GM12878 (cell line): ENCODE results near the gene ACER3. TPM values are rescaled to one million over a fixed set of nuclear protein-coding genes. Genes with fewer than 3 reads are reported as not detected.
"Not testable (repeated sequence)": the region's sequence is repeated elsewhere in the genome, so short reads cannot be mapped to it uniquely, and the experiment has no call there.

Source experiments
- ATAC-seq: fragments of 200-7000 bp; cut with Tn5 transposase; 3 replicates; pipeline ENCODE4 v1.9.1; 2020; ENCODE audit warnings: mild to moderate bottlenecking, moderate library complexity
- BruUV-seq: library from RNA; stranded (reverse); fragments of 400-500 nt; replicated peaks from 2 replicates; lab custom pipeline; 2021; lab: Mats Ljungman, UMichigan
- CTCF ChIA-PET: fragments of 300-600 bp; sonication (Branson Sonifier 250); formaldehyde crosslinking; extraction: SDS; loops from one replicate; lab custom pipeline; 2021; ENCODE audit warnings: inconsistent platforms; lab: Yijun Ruan, JAX
- POLR2A ChIA-PET: fragments of 350-600 bp; formaldehyde crosslinking; extraction: SDS; loops from one replicate; lab custom pipeline; 2021; ENCODE audit warnings: inconsistent platforms; lab: Charles Lee
- RAD21 ChIA-PET: fragments of 300-600 bp; sonication (Branson Sonifier 250); formaldehyde crosslinking; loops from one replicate; lab custom pipeline; 2023; ENCODE audit warnings: antibody characterized with exemption; ENCODE audit not compliant: unreplicated experiment; lab: Charles Lee
- SMC1A ChIA-PET: fragments of 300-600 bp; sonication (Branson Sonifier 250); formaldehyde crosslinking; loops from one replicate; lab custom pipeline; 2023; ENCODE audit not compliant: unreplicated experiment, uncharacterized antibody; lab: Charles Lee
- DNase-seq: peaks from one replicate; pipeline ENCODE4 v3.0.0-alpha.2; 2011; ENCODE audit warnings: low read depth, low spot score
- FAIRE-seq: peaks from 3 replicates; lab custom pipeline; 2011; peaks lifted over from hg19 to GRCh38; lab: Jason Lieb, UNC
- H2AFZ ChIP-seq: 2 replicates; pipeline ENCODE4 v1.6.0; 2011; ENCODE audit warnings: low read depth, low read length, control low read depth; ENCODE audit not compliant: control insufficient read depth
- H3K27ac ChIP-seq: 2 replicates; pipeline ENCODE4 v1.5.1; 2011; ENCODE audit warnings: control low read depth; ENCODE audit not compliant: control insufficient read depth, insufficient read depth
- H3K27me3 ChIP-seq, 2 experiments: replicated peaks in 1 of 2; 2 replicates each; pipeline versions ENCODE4 v1.6.0 to v1.6.1; 2011; ENCODE audit warnings: low read length in 1 of 2; ENCODE audit not compliant: control insufficient read depth in 2 of 2, insufficient read depth in 2 of 2
- H3K36me3 ChIP-seq, 2 experiments: 2 replicates each; pipeline ENCODE4 v1.5.1; 2011; ENCODE audit warnings: low read length in 1 of 2; ENCODE audit not compliant: control insufficient read depth in 2 of 2, insufficient read depth in 2 of 2
- H3K4me1 ChIP-seq: 2 replicates; pipeline ENCODE4 v1.6.1; 2011; ENCODE audit warnings: mild to moderate bottlenecking, low read length, moderate library complexity, mixed read lengths; ENCODE audit not compliant: control insufficient read depth, insufficient read depth
- H3K4me2 ChIP-seq: 2 replicates; pipeline ENCODE4 v1.6.0; 2011; ENCODE audit warnings: control low read depth; ENCODE audit not compliant: control insufficient read depth, insufficient read depth
- H3K4me3 ChIP-seq: fragments of 200-600 bp; sonication (generic); 2 replicates; pipeline ENCODE4 v1.5.1; 2016
- H3K79me2 ChIP-seq: 2 replicates; pipeline ENCODE4 v1.6.0; 2011; ENCODE audit warnings: low read length; ENCODE audit not compliant: control insufficient read depth, insufficient read depth
- H3K9ac ChIP-seq: 2 replicates; pipeline ENCODE4 v1.8.0; 2011; ENCODE audit warnings: low read length, control low read depth, mixed read lengths; ENCODE audit not compliant: control insufficient read depth, insufficient read depth
- H3K9me3 ChIP-seq: replicated peaks from 3 replicates; pipeline ENCODE4 v1.5.1; 2011; ENCODE audit warnings: mild to moderate bottlenecking, low read length; ENCODE audit not compliant: control insufficient read depth, insufficient read depth
- H4K20me1 ChIP-seq: 2 replicates; pipeline ENCODE4 v1.6.0; 2011; ENCODE audit not compliant: control insufficient read depth, insufficient read depth
- CHD1 ChIP-seq: IDR thresholded peaks from 2 replicates; pipeline ENCODE4 v1.6.1; 2012; ENCODE audit warnings: low read depth, low read length, improper control_type of control experiment
- SPI1 ChIP-seq: IDR thresholded peaks from 2 replicates; pipeline ENCODE4 v1.6.1; 2011; ENCODE audit warnings: low read depth, mild to moderate bottlenecking, low read length, moderate library complexity, borderline replicate concordance; ENCODE audit not compliant: insufficient read depth
- WGBS: methylation state at CpG from one replicate; pipeline ENCODE4 v1.1.6; 2016; ENCODE audit warnings: low lambda C conversion rate; ENCODE audit not compliant: insufficient replicate concordance, insufficient coverage; ENCODE audit errors: missing lambda C conversion rate; 5-methylcytosine and 5-hydroxymethylcytosine counted together
- in situ Hi-C: fragments of 300-500 bp; cut with MboI; formaldehyde crosslinking; loops from 9 replicates; pipeline ENCODE4 v1.14.3; 2018; ENCODE audit warnings: mixed read lengths
- intact Hi-C: fragments of 100-400 bp; cut with micrococcal nuclease; formaldehyde crosslinking; loops from one replicate; pipeline ENCODE4 v1.14.2; 2022; ENCODE audit not compliant: unreplicated experiment
- polyA plus RNA-seq, 11 experiments: library from polyadenylated mRNA; depleted of rRNA in 4 of 11; unstranded in 6 of 11; stranded (reverse) in 5 of 11; fragments of >200 nt; fragmentation: Nextera tagmentation in 4 of 11; fragmentation: Illumina TruSeq in 1 of 11; extraction: Ambion mirVana in 4 of 11; extraction: Trizol in 1 of 11; gene quantifications; 1 replicate in 1 of 11; 2 replicates in 10 of 11; pipeline versions ENCODE4 v1.2.1 to v1.2.3, GENCODE V29; 2011 to 2016; ENCODE audit warnings: inconsistent platforms in 2 of 11, missing spikeins in 2 of 11, low read depth in 1 of 11
- total RNA-seq, 4 experiments: library from RNA; depleted of rRNA in 3 of 4; stranded (reverse); fragments of >200 nt in 3 of 4; fragmentation: Illumina TruSeq in 1 of 4; extraction: Trizol in 1 of 4; gene quantifications; 2 replicates each; pipeline versions ENCODE4 v1.2.1 to v1.2.3, GENCODE V29; 2013 to 2021

Gene ACER3
- total and polyA plus RNA-seq, 10 of the 15 experiments (the other 5 are each of a cell fraction or from before 2014, with no cell fraction given): 2.8 to 17.4 (median 10.3) TPM

DNA sequence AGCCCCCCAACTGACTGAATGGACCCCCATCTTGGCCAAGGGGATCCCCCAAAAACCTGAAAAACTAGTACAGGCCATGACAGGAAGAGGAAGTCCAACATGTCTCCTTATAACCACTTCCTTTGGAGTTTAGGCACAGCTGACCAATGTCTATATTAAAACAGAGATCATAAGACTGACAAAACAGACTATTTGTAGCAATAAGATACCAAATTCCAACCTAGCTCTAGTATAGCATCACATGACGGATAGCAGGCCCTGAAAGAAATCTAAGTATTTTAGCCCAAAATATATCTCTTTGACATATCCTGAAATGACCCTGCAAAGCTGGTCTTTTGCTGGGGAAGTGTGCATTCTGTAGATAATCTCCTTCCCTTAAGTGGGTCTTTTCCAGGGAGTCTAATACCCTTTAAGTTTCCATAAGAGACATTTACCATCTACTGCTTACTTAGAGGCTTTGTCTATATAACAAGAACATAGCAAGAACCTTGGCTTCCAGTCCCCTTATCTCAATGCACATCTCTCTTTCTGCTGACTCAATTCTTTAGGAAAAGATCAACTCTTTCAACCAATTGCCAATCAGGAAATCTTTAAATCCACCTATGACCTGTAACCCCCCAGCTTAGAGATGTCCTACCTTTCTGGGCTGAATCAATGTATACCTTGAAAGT, 34.9 kb upstream of the ACER3 start:
- ATAC-seq (no peak), FAIRE-seq (no peak), DNase-seq (no peak)
- no peaks in the 10 kb centered on the region; the same call in 2 of the 3 replicates for H3K9me3 ChIP-seq
- H3K4me1 ChIP-seq: no peaks in the 10 kb centered on the region
- H3K4me2 ChIP-seq: no peak overlapping the region
- no peak overlapping the region for H3K27ac ChIP-seq
- H3K79me2 ChIP-seq: no peaks in the 10 kb centered on the region
- ChIA-PET SMC1A (interaction anchor here (1.3 kb wide), 1 partner anchor 9 kb away, joined by 3 read pairs; no protein-coding TSS in a partner anchor), POLR2A (no interaction called here), RAD21 (no interaction called here), CTCF (interaction anchor here (1.1 to 1.4 kb wide), 2 partner anchors 64 to 93 kb away, joined by 3 to 4 read pairs; no protein-coding TSS in a partner anchor)
- no peaks in the 10 kb centered on the region for H3K36me3 ChIP-seq
- H3K9ac ChIP-seq: no peak overlapping the region
- H4K20me1 ChIP-seq: no peaks in the 10 kb centered on the region
- intact Hi-C loops: no loop called here
- H2AFZ ChIP-seq: no peak overlapping the region
- no peaks in the 10 kb centered on the region for H3K27me3 ChIP-seq
- in situ Hi-C loops: no loop called here
- TF ChIP-seq CHD1: no peak
- TF ChIP-seq SPI1: peak; percentile 42; the same call in 1 of the 2 replicates
- no peak overlapping the region for H3K4me3 ChIP-seq
- 0% methylated on average over 1 of the region's 1 CpG for WGBS
- no TSS peak for BruUV-seq

DNA sequence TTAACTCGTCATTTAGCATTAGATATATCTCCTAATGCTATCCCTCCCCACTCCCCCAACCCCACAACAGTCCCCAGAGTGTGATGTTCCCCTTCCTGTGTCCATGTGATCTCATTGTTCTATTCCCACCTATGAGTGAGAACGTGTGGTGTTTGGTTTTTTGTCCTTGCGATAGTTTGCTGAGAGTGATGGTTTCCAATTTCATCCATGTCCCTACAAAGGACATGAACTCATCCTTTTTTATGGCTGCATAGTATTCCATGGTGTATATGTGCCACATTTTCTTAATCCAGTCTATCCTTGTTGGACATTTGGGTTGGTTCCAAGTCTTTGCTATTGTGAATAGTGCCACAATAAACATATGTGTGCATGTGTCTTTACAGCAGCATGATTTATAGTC, 34.2 kb upstream of the ACER3 start:
- ChIA-PET SMC1A (interaction anchor here (1.3 kb wide), 1 partner anchor 10 kb away, joined by 3 read pairs; no protein-coding TSS in a partner anchor), CTCF (interaction anchor here (1.4 kb wide), 1 partner anchor 92 kb away, joined by 4 read pairs; no protein-coding TSS in a partner anchor)
- H3K27me3 ChIP-seq, H3K9me3 ChIP-seq, intact Hi-C loops, RAD21 ChIA-PET, in situ Hi-C loops, POLR2A ChIA-PET, H3K4me3 ChIP-seq, BruUV-seq, H2AFZ ChIP-seq, DNase-seq, H3K4me2 ChIP-seq, H3K79me2 ChIP-seq, H3K27ac ChIP-seq, FAIRE-seq, H3K36me3 ChIP-seq, H3K4me1 ChIP-seq, ATAC-seq, H3K9ac ChIP-seq, H4K20me1 ChIP-seq: not testable (repeated sequence)
- WGBS: 55% methylated on average over 3 of the region's 3 CpGs

DNA sequence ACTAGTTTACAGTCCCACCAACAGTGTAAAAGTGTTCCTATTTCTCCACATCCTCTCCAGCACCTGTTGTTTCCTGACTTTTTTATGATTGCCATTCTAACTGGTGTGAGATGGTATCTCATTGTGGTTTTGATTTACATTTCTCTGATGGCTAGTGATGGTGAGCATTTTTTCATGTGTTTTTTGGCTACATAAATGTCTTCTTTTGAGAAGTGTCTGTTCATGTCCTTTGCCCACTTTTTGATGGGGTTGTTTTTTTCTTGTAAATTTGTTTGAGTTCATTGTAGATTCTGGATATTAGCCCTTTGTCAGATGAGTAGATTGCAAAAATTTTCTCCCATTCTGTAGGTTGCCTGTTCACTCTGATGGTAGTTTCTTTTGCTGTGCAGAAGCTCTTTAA, 33.7 kb upstream of the ACER3 start:
- intact Hi-C loops, SMC1A ChIA-PET, FAIRE-seq, H3K36me3 ChIP-seq, H3K9me3 ChIP-seq, H3K4me1 ChIP-seq, H3K27ac ChIP-seq, ATAC-seq, H4K20me1 ChIP-seq, H3K4me3 ChIP-seq, H3K27me3 ChIP-seq, in situ Hi-C loops, H3K9ac ChIP-seq, RAD21 ChIA-PET, DNase-seq, H3K79me2 ChIP-seq, CTCF ChIA-PET, POLR2A ChIA-PET, H2AFZ ChIP-seq, H3K4me2 ChIP-seq, BruUV-seq: not testable (repeated sequence)
